SK-N-SH (cell line): ENCODE measurements around the gene INPP5E.

Experiments
- CTCF ChIP-seq: fragments of 200-600 bp; sonication (generic); IDR thresholded peaks from 2 replicates; pipeline ENCODE4 v1.6.1; 2017; ENCODE audit warnings: antibody characterized with exemption, mild to moderate bottlenecking, moderate library complexity
- EP300 ChIP-seq, 2 experiments: IDR thresholded peaks; 2 replicates each; pipeline versions ENCODE4 v1.4.0 to v1.6.1; 2012; ENCODE audit warnings: borderline replicate concordance in 1 of 2, low read depth in 1 of 2, low read length in 1 of 2
- FOXM1 ChIP-seq: IDR thresholded peaks from 2 replicates; pipeline ENCODE4 v1.4.0; 2012; ENCODE audit warnings: low read depth, mild to moderate bottlenecking
- MAX ChIP-seq: IDR thresholded peaks from 2 replicates; pipeline ENCODE4 v1.4.0; 2012; ENCODE audit warnings: low read depth
- NFIC ChIP-seq: IDR thresholded peaks from 2 replicates; pipeline ENCODE4 v1.4.0; 2012; ENCODE audit warnings: borderline replicate concordance
- PBX3 ChIP-seq: IDR thresholded peaks from 2 replicates; pipeline ENCODE4; 2012
- POLR2AphosphoS5 ChIP-seq: IDR thresholded peaks from 2 replicates; pipeline ENCODE4 v1.6.1; 2012; ENCODE audit warnings: low read depth, low read length
- RAD21 ChIP-seq: IDR thresholded peaks from 2 replicates; pipeline ENCODE4 v1.6.1; 2012; ENCODE audit warnings: mild to moderate bottlenecking, low read length
- RCOR1 ChIP-seq: fragments of 150-350 bp; IDR thresholded peaks from 2 replicates; pipeline ENCODE4 v1.6.1; 2017; ENCODE audit warnings: antibody characterized with exemption, low read length
- SIN3A ChIP-seq: IDR thresholded peaks from 2 replicates; pipeline ENCODE4 v1.6.1; 2012; ENCODE audit warnings: low read depth, mild to moderate bottlenecking, low read length, moderate library complexity, borderline replicate concordance
- SMC3 ChIP-seq: IDR thresholded peaks from 2 replicates; pipeline ENCODE4 v1.6.1; 2012; ENCODE audit warnings: low read depth, low read length, improper control_type of control experiment
- USF1 ChIP-seq: IDR thresholded peaks from 2 replicates; pipeline ENCODE4 v1.4.0; 2012; ENCODE audit warnings: low read depth, borderline replicate concordance
- YY1 ChIP-seq: IDR thresholded peaks from 2 replicates; pipeline ENCODE4 v1.4.0; 2012; ENCODE audit warnings: low read depth, mild to moderate bottlenecking
- ZBTB33 ChIP-seq: IDR thresholded peaks from 2 replicates; pipeline ENCODE4 v1.4.0; 2012; ENCODE audit warnings: low read depth, borderline replicate concordance

- TF ChIP-seq CTCF, result no peak
- TF ChIP-seq YY1, result no peak
- TF ChIP-seq EP300 (IDR thresholded peaks at IDR 0.05; ENCODE audit: borderline replicate concordance in 1 of 2, low read depth in 1 of 2, low read length in 1 of 2), result no peak
- TF ChIP-seq SMC3, result no peak
- TF ChIP-seq POLR2AphosphoS5, result no peak
- no peak for TF ChIP-seq ZBTB33
- no peak for TF ChIP-seq RAD21
- no peak for TF ChIP-seq PBX3
- TF ChIP-seq MAX, result no peak
- TF ChIP-seq SIN3A, result no peak
- TF ChIP-seq FOXM1, result no peak
- TF ChIP-seq NFIC, result no peak
- no peak for TF ChIP-seq USF1
- TF ChIP-seq RCOR1, result no peak
Observed at GRCh38 chr9:136470356-136470755, 30.7 kb upstream of the INPP5E start.
